HepG2 (cell line): ENCODE data around the gene NOS1AP. TPM values are rescaled to one million over a fixed set of nuclear protein-coding genes. Genes with fewer than 3 reads are reported as not detected.

Experiments used
- ATF5 ChIP-seq: sonication (generic); formaldehyde crosslinking; IDR thresholded peaks from 2 replicates; pipeline ENCODE4 v1.4.0; 2020; ENCODE audit warnings: mild to moderate bottlenecking, low read depth, missing genetic modification reagents
- CEBPZ ChIP-seq: IDR thresholded peaks from 2 replicates; pipeline ENCODE4 v1.6.1; 2012; ENCODE audit warnings: low read length, improper control_type of control experiment
- GPBP1L1 ChIP-seq: sonication (generic); formaldehyde crosslinking; IDR thresholded peaks from 2 replicates; pipeline ENCODE4 v1.5.0; 2020; ENCODE audit warnings: mild to moderate bottlenecking, missing genetic modification reagents
- HCFC1 ChIP-seq: fragments of 150-350 bp; IDR thresholded peaks from 2 replicates; pipeline ENCODE4 v1.6.1; 2014; ENCODE audit warnings: low read depth, low read length
- MYC ChIP-seq: sonication (generic); formaldehyde crosslinking; IDR thresholded peaks from 2 replicates; pipeline ENCODE4 v1.9.0; 2021; ENCODE audit warnings: missing genetic modification reagents, borderline replicate concordance
- NAIF1 ChIP-seq: sonication (generic); formaldehyde crosslinking; IDR thresholded peaks from 2 replicates; pipeline ENCODE4 v1.5.0; 2020; ENCODE audit warnings: mild to moderate bottlenecking, missing genetic modification reagents, borderline replicate concordance
- NFIB ChIP-seq: sonication (generic); formaldehyde crosslinking; IDR thresholded peaks from 2 replicates; pipeline ENCODE4 v1.9.0; 2021; ENCODE audit warnings: missing genetic modification reagents, mild to moderate bottlenecking, borderline replicate concordance
- PREB ChIP-seq: sonication (generic); formaldehyde crosslinking; IDR thresholded peaks from 2 replicates; pipeline ENCODE4 v1.4.0; 2020; ENCODE audit warnings: missing genetic modification reagents
- RBM22 ChIP-seq: fragments of 200-400 bp; formaldehyde crosslinking; optimal IDR thresholded peaks from 2 replicates; pipeline ENCODE3; 2017; ENCODE audit warnings: mild to moderate bottlenecking, low read length, moderate library complexity
- SMYD3 ChIP-seq: sonication (generic); formaldehyde crosslinking; IDR thresholded peaks from 2 replicates; pipeline ENCODE4 v1.8.1; 2023; ENCODE audit warnings: mild to moderate bottlenecking, missing genetic modification reagents
- SNAI1 ChIP-seq: sonication (generic); formaldehyde crosslinking; IDR thresholded peaks from 2 replicates; pipeline ENCODE4 v1.5.0; 2020; ENCODE audit warnings: mild to moderate bottlenecking, missing genetic modification reagents, borderline replicate concordance
- THAP8 ChIP-seq: sonication (generic); formaldehyde crosslinking; IDR thresholded peaks from 2 replicates; pipeline ENCODE4 v1.5.1; 2020; ENCODE audit warnings: missing genetic modification reagents, mild to moderate bottlenecking, borderline replicate concordance
- YEATS4 ChIP-seq: sonication (generic); formaldehyde crosslinking; IDR thresholded peaks from 2 replicates; pipeline ENCODE4 v1.4.0; 2020; ENCODE audit warnings: missing genetic modification reagents, borderline replicate concordance
- YY1 ChIP-seq: IDR thresholded peaks from 2 replicates; pipeline ENCODE4 v1.6.1; 2011; ENCODE audit warnings: low read length, low read depth, moderate library complexity, mild to moderate bottlenecking; ENCODE audit not compliant: insufficient read depth, insufficient replicate concordance
- ZBTB4 ChIP-seq: sonication (generic); formaldehyde crosslinking; IDR thresholded peaks from 2 replicates; pipeline ENCODE4 v1.4.0; 2020; ENCODE audit warnings: missing genetic modification reagents, mild to moderate bottlenecking, borderline replicate concordance
- ZNF597 ChIP-seq: sonication (generic); formaldehyde crosslinking; IDR thresholded peaks from 2 replicates; pipeline ENCODE4 v1.5.0; 2020; ENCODE audit warnings: missing genetic modification reagents
- ZNF83 ChIP-seq: sonication (generic); formaldehyde crosslinking; IDR thresholded peaks from 2 replicates; pipeline ENCODE4 v1.4.0; 2020; ENCODE audit warnings: missing genetic modification reagents, mild to moderate bottlenecking, borderline replicate concordance
- polyA plus RNA-seq, 8 experiments: library from polyadenylated mRNA; depleted of rRNA in 3 of 8; stranded (reverse) in 7 of 8; unstranded in 1 of 8; fragments of >200 nt; fragmentation: Illumina TruSeq in 4 of 8; extraction: Trizol in 4 of 8; gene quantifications; 2 replicates each; pipeline versions ENCODE4 v1.2.1 to v1.2.3, GENCODE V29; 2011 to 2016; ENCODE audit warnings: low read depth in 4 of 8, missing spikeins in 1 of 8, mixed read lengths in 1 of 8; ENCODE audit not compliant: insufficient read depth in 1 of 8
- total RNA-seq, 5 experiments: library from RNA; depleted of rRNA; stranded (reverse); fragments of >200 nt; fragmentation: Illumina TruSeq; extraction: Trizol; gene quantifications; 2 replicates each; pipeline ENCODE4 v1.2.3, GENCODE V29; 2016; ENCODE audit warnings: low read depth in 1 of 5

The NOS1AP gene
- total and polyA plus RNA-seq, 2 of the 13 experiments (the other 11 are each of a cell fraction or from before 2014, with no cell fraction given), result 2.0 to 3.3 TPM

- TF ChIP-seq YY1 (no peak), MYC (CRISPR knock-in tag) (no peak), ZNF597 (CRISPR knock-in tag) (no peak), ZBTB4 (CRISPR knock-in tag) (no peak), RBM22 (no peak), PREB (CRISPR knock-in tag) (no peak), NFIB (CRISPR knock-in tag) (no peak), HCFC1 (no peak), ATF5 (CRISPR knock-in tag) (no peak), SMYD3 (CRISPR knock-in tag) (no peak), GPBP1L1 (CRISPR knock-in tag) (no peak), NAIF1 (no peak), CEBPZ (no peak), SNAI1 (no peak), YEATS4 (CRISPR knock-in tag) (peak; percentile 13; the same call in 1 of the 2 replicates), THAP8 (CRISPR knock-in tag) (no peak), ZNF83 (CRISPR knock-in tag) (no peak)
Measured at GRCh38 chr1:162197041-162197531, 127.6 kb downstream of the NOS1AP start (continued).
